AG04450 (cell line): Measurements from ENCODE around the gene THRSP. TPM values are rescaled to one million over a fixed set of nuclear protein-coding genes. Genes with fewer than 3 reads are reported as not detected.

Source experiments
- CTCF ChIA-PET: fragments of 300-600, 350-600 bp; formaldehyde crosslinking; extraction: SDS; loops from one replicate; lab custom pipeline; 2022; ENCODE audit warnings: antibody characterized with exemption, inconsistent platforms; lab: Charles Lee
- POLR2A ChIA-PET: fragments of 350-600 bp; formaldehyde crosslinking; extraction: SDS; loops from one replicate; lab custom pipeline; 2021; ENCODE audit warnings: antibody characterized with exemption, inconsistent platforms; lab: Yijun Ruan, JAX
- DNase-seq: peaks from one replicate; pipeline ENCODE4 v3.0.0-alpha.2; 2011; ENCODE audit warnings: low read depth, low spot score
- H3K27ac ChIP-seq: one replicate; pipeline ENCODE4 v1.5.1; 2012; ENCODE audit warnings: low read depth, low read length, control low read depth
- H3K27me3 ChIP-seq: one replicate; pipeline ENCODE4 v1.6.0; 2012; ENCODE audit warnings: low read length; ENCODE audit not compliant: control insufficient read depth, insufficient read depth
- H3K4me3 ChIP-seq: 2 replicates; pipeline ENCODE4 v1.5.1; 2011; ENCODE audit warnings: mild to moderate bottlenecking, low read depth, low read length, control low read depth
- H3K9me3 ChIP-seq: 2 replicates; pipeline ENCODE4 v1.5.1; 2012; ENCODE audit warnings: low read length; ENCODE audit not compliant: control insufficient read depth, insufficient read depth
- CTCF ChIP-seq: IDR thresholded peaks from 2 replicates; pipeline ENCODE4 v1.5.1; 2011; ENCODE audit warnings: low read depth, low read length, control low read depth, inconsistent platforms
- polyA plus RNA-seq: library from polyadenylated mRNA; depleted of rRNA; stranded (reverse); fragments of >200 nt; gene quantifications from 2 replicates; pipeline ENCODE4 v1.2.3, GENCODE V29; 2011

Gene THRSP
- polyA plus RNA-seq, 1 experiment, result not detected

- peak overlapping the region; percentile 39 for H3K27ac ChIP-seq
- no peaks in the 10 kb centered on the region for H3K27me3 ChIP-seq
- H3K4me3 ChIP-seq, result no peak overlapping the region
- no peak for TF ChIP-seq CTCF
- ChIA-PET CTCF (interaction anchor here (1.9 kb wide), 2 partner anchors 10 to 455 kb away, joined by 5 to 6 read pairs; no protein-coding TSS in a partner anchor), POLR2A (interaction anchor here (0.6 kb wide), 1 partner anchor 27 kb away, joined by 3 read pairs; no protein-coding TSS in a partner anchor)
- H3K9me3 ChIP-seq, result no peaks in the 10 kb centered on the region
- DNase-seq, result no peak
Observed at GRCh38 chr11:78109081-78110015, 45.7 kb downstream of the THRSP start.

- no peak overlapping the region for H3K4me3 ChIP-seq
- H3K27ac ChIP-seq, result peak overlapping the region; percentile 39
- POLR2A ChIA-PET, result no interaction called here
- DNase-seq, result no peak
- TF ChIP-seq CTCF, result no peak
- CTCF ChIA-PET, result interaction anchor here (1.9 kb wide), 2 partner anchors 9 to 454 kb away, joined by 5 to 6 read pairs; no protein-coding TSS in a partner anchor
- no peaks in the 10 kb centered on the region for H3K9me3 ChIP-seq
- no peaks in the 10 kb centered on the region for H3K27me3 ChIP-seq
Observed at GRCh38 chr11:78110351-78110750, 46.7 kb downstream of the THRSP start.

- ChIA-PET CTCF (interaction anchor here (1.9 kb wide), 2 partner anchors 9 to 454 kb away, joined by 5 to 6 read pairs; no protein-coding TSS in a partner anchor), POLR2A (no interaction called here)
- H3K27ac ChIP-seq, result no peak overlapping the region
- H3K27me3 ChIP-seq, result no peaks in the 10 kb centered on the region
- no peaks in the 10 kb centered on the region for H3K9me3 ChIP-seq
- no peak for TF ChIP-seq CTCF
- no peak for DNase-seq
- no peak overlapping the region for H3K4me3 ChIP-seq
Observed at GRCh38 chr11:78110830-78111229, 47.2 kb downstream of the THRSP start.

- Histone ChIP-seq H3K4me3 (no peak overlapping the region), H3K27ac (no peak overlapping the region), H3K9me3 (no peaks in the 10 kb centered on the region), H3K27me3 (no peaks in the 10 kb centered on the region)
- no peak for DNase-seq
- no peak for TF ChIP-seq CTCF
- POLR2A ChIA-PET, result no interaction called here
- CTCF ChIA-PET, result no interaction called here
Observed at GRCh38 chr11:78111298-78111697, 47.6 kb downstream of the THRSP start.
